K562 (cell line): ENCODE measurements around the gene GZMA. TPM values are rescaled to one million over a fixed set of nuclear protein-coding genes. Genes with fewer than 3 reads are reported as not detected.

Source experiments
- ATAC-seq: fragments of 200-7000 bp; cut with Tn5 transposase; 3 replicates; pipeline ENCODE4 v1.9.1; 2020; ENCODE audit warnings: moderate library complexity
- BruUV-seq: library from RNA; stranded (reverse); fragments of 400-500 nt; replicated peaks from 2 replicates; lab custom pipeline; 2021; lab: Mats Ljungman, UMichigan
- CTCF ChIA-PET: fragments of 300-600 bp; formaldehyde crosslinking; extraction: SDS; loops from one replicate; lab custom pipeline; 2021; ENCODE audit warnings: low intra/inter-chr PET ratio; lab: Yijun Ruan, JAX
- POLR2A ChIA-PET: fragments of 300-600, 350-650 bp; sonication (Branson Sonifier 250); formaldehyde crosslinking; extraction: SDS; loops from one replicate; lab custom pipeline; 2021; ENCODE audit warnings: antibody characterized with exemption, inconsistent platforms; lab: Yijun Ruan, JAX
- DNase-seq, 4 experiments: peaks; one replicate each; pipeline versions ENCODE4 v3.0.0 to v3.0.0-alpha.2; 2011 to 2018; ENCODE audit warnings: low spot score in 3 of 4, mixed read lengths in 3 of 4; ENCODE audit errors: extremely low read depth in 1 of 4
- FAIRE-seq: peaks from 2 replicates; lab custom pipeline; 2011; peaks lifted over from hg19 to GRCh38; lab: Jason Lieb, UNC
- H2AFZ ChIP-seq: 2 replicates; pipeline ENCODE4 v1.6.0; 2011; ENCODE audit warnings: low read depth, low read length, control low read depth, inconsistent platforms
- H3K27ac ChIP-seq: fragments of 200-600 bp; 3 replicates; pipeline ENCODE4 v1.8.0; 2011; ENCODE audit warnings: low read depth, mild to moderate bottlenecking, control low read depth, inconsistent platforms, low read length, moderate library complexity, mixed read lengths; ENCODE audit errors: extremely low read depth
- H3K27me3 ChIP-seq, 2 experiments: fragments of 300-600 bp in 1 of 2; 2 replicates in 1 of 2; 3 replicates in 1 of 2; pipeline versions ENCODE4 v1.6.0 to v1.8.0; 2011; ENCODE audit warnings: inconsistent platforms in 2 of 2, low read length in 2 of 2, mild to moderate bottlenecking in 1 of 2, mixed read lengths in 1 of 2, moderate library complexity in 1 of 2; ENCODE audit not compliant: control insufficient read depth in 2 of 2, insufficient read depth in 2 of 2
- H3K36me3 ChIP-seq: fragments of 300-600 bp; 3 replicates; pipeline ENCODE4 v1.8.0; 2011; ENCODE audit warnings: mild to moderate bottlenecking, low read length, inconsistent platforms; ENCODE audit not compliant: control insufficient read depth, insufficient read depth
- H3K4me1 ChIP-seq, 2 experiments: fragments of 200-600 bp in 1 of 2; replicated peaks in 1 of 2; 2 replicates in 1 of 2; 3 replicates in 1 of 2; pipeline versions ENCODE4 v1.5.1 to v1.8.0; 2011; ENCODE audit warnings: inconsistent platforms in 2 of 2, low read length in 2 of 2, mild to moderate bottlenecking in 1 of 2, mixed read lengths in 1 of 2, moderate library complexity in 1 of 2; ENCODE audit not compliant: control insufficient read depth in 2 of 2, insufficient read depth in 2 of 2
- H3K4me2 ChIP-seq: 2 replicates; pipeline ENCODE4 v1.6.1; 2011; ENCODE audit warnings: low read length, control low read depth, inconsistent platforms, mixed read lengths; ENCODE audit not compliant: insufficient read depth
- H3K4me3 ChIP-seq: fragments of 200-600 bp; sonication (generic), shearing (Covaris generic); 2 replicates; pipeline ENCODE4 v1.5.1; 2016; ENCODE audit warnings: control low read depth, inconsistent platforms
- H3K79me2 ChIP-seq: fragments of 200-600 bp; 3 replicates; pipeline ENCODE4 v1.8.0; 2011; ENCODE audit warnings: low read length, inconsistent platforms; ENCODE audit not compliant: control insufficient read depth, insufficient read depth
- H3K9ac ChIP-seq, 2 experiments: 2 replicates each; pipeline versions ENCODE4 v1.6.0 to v1.6.1; 2011; ENCODE audit warnings: low read depth in 2 of 2, low read length in 2 of 2, control low read depth in 1 of 2, inconsistent platforms in 1 of 2, mild to moderate bottlenecking in 1 of 2, mixed read lengths in 1 of 2; ENCODE audit not compliant: insufficient read depth in 1 of 2
- H3K9me1 ChIP-seq: one replicate; pipeline ENCODE4 v1.6.0; 2011; ENCODE audit warnings: inconsistent platforms, mild to moderate bottlenecking, low read length, moderate library complexity; ENCODE audit not compliant: control insufficient read depth, insufficient read depth
- H3K9me3 ChIP-seq: replicated peaks from 2 replicates; pipeline ENCODE4 v1.5.1; 2011; ENCODE audit warnings: low read depth, low read length, inconsistent platforms; ENCODE audit not compliant: control insufficient read depth, insufficient read depth
- H4K20me1 ChIP-seq: replicated peaks from 2 replicates; pipeline ENCODE4 v1.6.1; 2011; ENCODE audit warnings: low read length, inconsistent platforms, mixed read lengths; ENCODE audit not compliant: control insufficient read depth, insufficient read depth
- ADNP ChIP-seq: fragments of 200-800 bp; sonication (Bioruptor generic); IDR thresholded peaks from 2 replicates; pipeline ENCODE4 v1.6.1; 2016; ENCODE audit warnings: missing genetic modification characterization, missing compliant biosample characterization
- ATF7 ChIP-seq: fragments of 450-650 bp; IDR thresholded peaks from 2 replicates; pipeline ENCODE4 v1.7.1; 2014; ENCODE audit warnings: mild to moderate bottlenecking, moderate library complexity
- CTBP1 ChIP-seq: fragments of 450-650 bp; IDR thresholded peaks from 2 replicates; pipeline ENCODE4 v1.6.1; 2016; ENCODE audit warnings: borderline replicate concordance
- E2F3 ChIP-seq: fragments of 250-450 bp; sonication (Bioruptor Pico); IDR thresholded peaks from 2 replicates; pipeline ENCODE4 v1.4.0; 2020; ENCODE audit warnings: mild to moderate bottlenecking
- ILK ChIP-seq: fragments of 450-650 bp; IDR thresholded peaks from 2 replicates; pipeline ENCODE4 v1.6.1; 2016; ENCODE audit warnings: missing genetic modification characterization, low read depth, mild to moderate bottlenecking, missing compliant biosample characterization, moderate library complexity, borderline replicate concordance
- KLF13 ChIP-seq: fragments of 450-650 bp; IDR thresholded peaks from 2 replicates; pipeline ENCODE4 v1.6.1; 2016; ENCODE audit warnings: missing genetic modification characterization, low read depth, mild to moderate bottlenecking, missing compliant biosample characterization, moderate library complexity, borderline replicate concordance
- NCOA6 ChIP-seq: fragments of 450-650 bp; IDR thresholded peaks from 2 replicates; pipeline ENCODE4 v1.6.1; 2017; ENCODE audit warnings: mild to moderate bottlenecking
- NR1H2 ChIP-seq: sonication (generic); formaldehyde crosslinking; IDR thresholded peaks from 2 replicates; pipeline ENCODE4 v1.4.0; 2020; ENCODE audit warnings: mild to moderate bottlenecking, missing genetic modification reagents
- NR2F6 ChIP-seq: fragments of 450-650 bp; formaldehyde crosslinking; IDR thresholded peaks from 2 replicates; pipeline ENCODE4 v1.4.0; 2020; ENCODE audit warnings: mild to moderate bottlenecking
- PHTF2 ChIP-seq: fragments of 250-450 bp; sonication (Bioruptor Pico); IDR thresholded peaks from 2 replicates; pipeline ENCODE4 v1.5.0; 2021; ENCODE audit warnings: mild to moderate bottlenecking
- POLR3A ChIP-seq: IDR thresholded peaks from 2 replicates; pipeline ENCODE4 v1.6.1; 2011; ENCODE audit warnings: borderline replicate concordance, mild to moderate bottlenecking, moderate library complexity; ENCODE audit not compliant: insufficient read length, insufficient read depth; ENCODE audit errors: extremely low read depth
- PRDM10 ChIP-seq: fragments of 450-650 bp; IDR thresholded peaks from 2 replicates; pipeline ENCODE4 v1.6.1; 2018; ENCODE audit not compliant: partially characterized antibody
- PTTG1 ChIP-seq: fragments of 450-650 bp; IDR thresholded peaks from 2 replicates; pipeline ENCODE4 v1.6.1; 2016; ENCODE audit warnings: low read depth, mild to moderate bottlenecking, missing genetic modification characterization, missing compliant biosample characterization
- RNF2 ChIP-seq: sonication (generic); IDR thresholded peaks from 2 replicates; pipeline ENCODE4 v1.6.1; 2016
- SIX5 ChIP-seq, 2 experiments: IDR thresholded peaks; 2 replicates each; pipeline ENCODE4 v1.6.1; 2011; ENCODE audit warnings: low read length in 2 of 2, borderline replicate concordance in 1 of 2, low read depth in 1 of 2, mild to moderate bottlenecking in 1 of 2, moderate library complexity in 1 of 2; ENCODE audit not compliant: insufficient read depth in 1 of 2
- TAF1 ChIP-seq: IDR thresholded peaks from 2 replicates; pipeline ENCODE4 v1.6.1; 2011; ENCODE audit warnings: mild to moderate bottlenecking, low read length, moderate library complexity; ENCODE audit not compliant: insufficient read depth, control insufficient read depth, severe bottlenecking; ENCODE audit errors: extremely low read depth
- ZFX ChIP-seq: sonication (generic); formaldehyde crosslinking; IDR thresholded peaks from 2 replicates; pipeline ENCODE4 v1.8.0; 2022; ENCODE audit warnings: mild to moderate bottlenecking, missing genetic modification reagents, moderate library complexity
- ZNF174 ChIP-seq: fragments of 250-450 bp; sonication (Bioruptor Pico); IDR thresholded peaks from 2 replicates; pipeline ENCODE4 v1.4.0; 2020; ENCODE audit warnings: mild to moderate bottlenecking
- ZNF398 ChIP-seq: fragments of 250-450 bp; sonication (Bioruptor Pico); IDR thresholded peaks from 2 replicates; pipeline ENCODE4 v1.8.0; 2021; ENCODE audit warnings: moderate library complexity, mild to moderate bottlenecking, inconsistent platforms
- ZNF717 ChIP-seq: fragments of 250-450 bp; sonication (Bioruptor Pico); IDR thresholded peaks from 2 replicates; pipeline ENCODE4 v1.5.0; 2021
- WGBS: fragments of 100-300 bp; shearing (Covaris generic); methylation state at CpG from one replicate; pipeline ENCODE4 v1.1.6; 2016; ENCODE audit warnings: low coverage, mixed read lengths; ENCODE audit not compliant: insufficient coverage; ENCODE audit errors: missing lambda C conversion rate; 5-methylcytosine and 5-hydroxymethylcytosine counted together
- in situ Hi-C: fragments of 300-500 bp; cut with MboI; formaldehyde crosslinking; loops from 4 replicates; pipeline ENCODE4 v1.15.0; 2018; ENCODE audit warnings: inconsistent platforms, mixed read lengths
- intact Hi-C: fragments of 100-400 bp; cut with micrococcal nuclease; formaldehyde crosslinking; loops from 2 replicates; pipeline ENCODE4 v1.14.2; 2022
- polyA plus RNA-seq, 8 experiments: library from polyadenylated mRNA; depleted of rRNA in 4 of 8; stranded (reverse) in 5 of 8; unstranded in 3 of 8; fragments of >200 nt; fragmentation: Nextera tagmentation in 2 of 8; fragmentation: Illumina TruSeq in 1 of 8; extraction: Ambion mirVana in 2 of 8; extraction: Trizol in 1 of 8; gene quantifications; 2 replicates each; pipeline versions ENCODE4 v1.2.1 to v1.2.3, GENCODE V29; 2011 to 2014; ENCODE audit warnings: inconsistent platforms in 1 of 8, missing spikeins in 1 of 8
- total RNA-seq, 7 experiments: library from RNA; depleted of rRNA in 6 of 7; stranded (reverse); fragments of >200 nt in 6 of 7; fragmentation: Illumina TruSeq in 2 of 7; extraction: Trizol in 2 of 7; gene quantifications; 2 replicates each; pipeline versions ENCODE4 v1.2.1 to v1.2.3, GENCODE V29; 2011 to 2021; ENCODE audit warnings: low replicate concordance in 1 of 7

GZMA gene
- total and polyA plus RNA-seq, 9 of the 15 experiments (the other 6 are each of a cell fraction or from before 2014, with no cell fraction given) = not detected

- Histone ChIP-seq H3K79me2 (no peaks in the 10 kb centered on the region), H3K4me1 (no peaks in the 10 kb centered on the region), H3K36me3 (no peaks in the 10 kb centered on the region), H3K4me2 (no peak overlapping the region), H3K27ac (no peak overlapping the region), H3K9ac (no peak overlapping the region), H3K9me1 (no peaks in the 10 kb centered on the region), H3K27me3 (0 out of 5 replicates have a peak, but pooled peaks cover 0 to 5% of the 10 kb centered on the region in 2 experiments), H3K9me3 (no peaks in the 10 kb centered on the region), H2AFZ (no peak overlapping the region), H3K4me3 (no peak overlapping the region), H4K20me1 (0 out of 2 replicates have a peak, but pooled peaks cover 5% of the 10 kb centered on the region)
- 0% methylated on average over 2 of the region's 2 CpGs for WGBS
- in situ Hi-C loops = no loop called here
- FAIRE-seq = no peak
- ChIA-PET POLR2A (no interaction called here), CTCF (no interaction called here)
- no TSS peak for BruUV-seq
- intact Hi-C loops = no loop called here
- no peak for DNase-seq
- no peak for ATAC-seq
- TF ChIP-seq ZNF717 (CRISPR knock-in tag) (no peak), SIX5 (IDR thresholded peaks at IDR 0.05; ENCODE audit: borderline replicate concordance in 1 of 2, insufficient read depth in 1 of 2, low read depth in 1 of 2, low read length in 2 of 2) (no peak), ZNF174 (CRISPR knock-in tag) (no peak), PHTF2 (no peak), ADNP (no peak), KLF13 (tag) (no peak), PTTG1 (no peak), ILK (tag) (no peak), ZFX (no peak), ZNF398 (CRISPR knock-in tag) (no peak), NR1H2 (CRISPR knock-in tag) (no peak), RNF2 (no peak), E2F3 (CRISPR knock-in tag) (no peak), TAF1 (no peak), ATF7 (no peak), NCOA6 (no peak), POLR3A (no peak), NR2F6 (CRISPR knock-in tag) (no peak), PRDM10 (no peak), CTBP1 (no peak)
Observed at GRCh38 chr5:55072666-55073065, 29.8 kb upstream of the GZMA start.
